H9 (cell line): Measurements from ENCODE around the gene TMEM86A. TPM values are rescaled to one million over a fixed set of nuclear protein-coding genes. Genes with fewer than 3 reads are reported as not detected.

Experiments
- DNase-seq: peaks from one replicate; pipeline ENCODE4 v3.0.0-alpha.2; 2017
- H2AFZ ChIP-seq: one replicate; pipeline ENCODE4 v1.6.1; 2013; ENCODE audit warnings: mild to moderate bottlenecking, low read length, control low read depth, moderate library complexity
- H2AK5ac ChIP-seq: 2 replicates; pipeline ENCODE4 v1.6.1; 2013; ENCODE audit warnings: low read length, control low read depth, mixed read lengths; ENCODE audit not compliant: insufficient read length
- H2BK120ac ChIP-seq: one replicate; pipeline ENCODE4 v1.6.1; 2013; ENCODE audit warnings: low read depth, mild to moderate bottlenecking, low read length, control low read depth, inconsistent platforms; ENCODE audit not compliant: poor library complexity, severe bottlenecking
- H2BK12ac ChIP-seq: 2 replicates; pipeline ENCODE4 v1.6.1; 2013; ENCODE audit warnings: low read length, control low read depth, mixed read lengths, low read depth; ENCODE audit not compliant: insufficient read length
- H2BK15ac ChIP-seq: 2 replicates; pipeline ENCODE4 v1.6.1; 2013; ENCODE audit warnings: low read depth, low read length, control low read depth
- H2BK20ac ChIP-seq: one replicate; pipeline ENCODE4 v1.6.1; 2013; ENCODE audit warnings: low read depth, mild to moderate bottlenecking, low read length, control low read depth, inconsistent platforms; ENCODE audit not compliant: poor library complexity, severe bottlenecking
- H2BK5ac ChIP-seq: 2 replicates; pipeline ENCODE4 v1.6.1; 2013; ENCODE audit warnings: low read length, control low read depth, mixed read lengths; ENCODE audit not compliant: insufficient read length
- H3K14ac ChIP-seq: 2 replicates; pipeline ENCODE4 v1.6.1; 2013; ENCODE audit warnings: low read length, control low read depth; ENCODE audit not compliant: insufficient read depth
- H3K18ac ChIP-seq: 2 replicates; pipeline ENCODE4 v1.6.1; 2013; ENCODE audit warnings: low read depth, mild to moderate bottlenecking, mixed read lengths, low read length, control low read depth; ENCODE audit not compliant: insufficient read length
- H3K23ac ChIP-seq: 2 replicates; pipeline ENCODE4 v1.6.1; 2013; ENCODE audit warnings: low read length, control low read depth, mixed read lengths, low read depth; ENCODE audit not compliant: insufficient read length
- H3K23me2 ChIP-seq: 2 replicates; pipeline ENCODE4 v1.6.1; 2013; ENCODE audit warnings: low read depth, mild to moderate bottlenecking, mixed read lengths, low read length, control low read depth; ENCODE audit not compliant: insufficient read length, poor library complexity, severe bottlenecking
- H3K27ac ChIP-seq: 2 replicates; pipeline ENCODE4 v1.5.1; 2013; ENCODE audit warnings: low read length, control low read depth, mixed read lengths, low read depth; ENCODE audit not compliant: insufficient read length
- H3K27me3 ChIP-seq: 2 replicates; pipeline ENCODE4 v1.6.1; 2013; ENCODE audit warnings: low read length, control low read depth, inconsistent platforms; ENCODE audit not compliant: insufficient read depth
- H3K4ac ChIP-seq: 2 replicates; pipeline ENCODE4 v1.6.1; 2013; ENCODE audit warnings: low read depth, mild to moderate bottlenecking, control low read depth, inconsistent platforms, low read length, moderate library complexity
- H3K4me1 ChIP-seq: 2 replicates; pipeline ENCODE4 v1.6.1; 2013; ENCODE audit warnings: low read length, control low read depth, inconsistent platforms; ENCODE audit not compliant: insufficient read depth
- H3K4me2 ChIP-seq: 2 replicates; pipeline ENCODE4 v1.6.1; 2013; ENCODE audit warnings: low read length, control low read depth, mixed read lengths; ENCODE audit not compliant: insufficient read length, insufficient read depth
- H3K56ac ChIP-seq: 2 replicates; pipeline ENCODE4 v1.6.1; 2013; ENCODE audit warnings: low read depth, mild to moderate bottlenecking, mixed read lengths, low read length, control low read depth; ENCODE audit not compliant: insufficient read length
- H3K79me1 ChIP-seq: 2 replicates; pipeline ENCODE4 v1.6.1; 2013; ENCODE audit warnings: low read depth, mild to moderate bottlenecking, moderate library complexity, low read length, control low read depth, inconsistent platforms; ENCODE audit not compliant: insufficient read depth, poor library complexity, severe bottlenecking
- H3K79me2 ChIP-seq: 2 replicates; pipeline ENCODE4 v1.6.1; 2013; ENCODE audit warnings: low read length, control low read depth, inconsistent platforms; ENCODE audit not compliant: insufficient read depth
- H3K9ac ChIP-seq: 2 replicates; pipeline ENCODE4 v1.6.1; 2013; ENCODE audit warnings: low read length, control low read depth, mixed read lengths; ENCODE audit not compliant: insufficient read length; ENCODE audit errors: extremely low read depth
- H3K9me3 ChIP-seq: one replicate; pipeline ENCODE4 v1.6.1; 2013; ENCODE audit warnings: low read depth, low read length, inconsistent platforms; ENCODE audit not compliant: control insufficient read depth
- H3T11ph ChIP-seq: one replicate; pipeline ENCODE4 v1.6.1; 2013; ENCODE audit warnings: mild to moderate bottlenecking, low read length, control low read depth, inconsistent platforms
- H4K20me1 ChIP-seq: one replicate; pipeline ENCODE4 v1.6.1; 2013; ENCODE audit not compliant: control insufficient read depth, insufficient read length, insufficient read depth
- H4K5ac ChIP-seq: 2 replicates; pipeline ENCODE4 v1.6.1; 2013; ENCODE audit warnings: low read depth, mild to moderate bottlenecking, mixed read lengths, low read length, control low read depth; ENCODE audit not compliant: insufficient read length
- H4K8ac ChIP-seq: replicated peaks from 2 replicates; pipeline ENCODE4 v1.6.1; 2013; ENCODE audit warnings: low read length, control low read depth, mixed read lengths, low read depth; ENCODE audit not compliant: insufficient read length
- H4K91ac ChIP-seq: 2 replicates; pipeline ENCODE4 v1.6.1; 2013; ENCODE audit warnings: low read depth, mild to moderate bottlenecking, moderate library complexity, mixed read lengths, low read length, control low read depth; ENCODE audit not compliant: insufficient read length
- H3K27ac Mint-ChIP-seq, 3 experiments: 2 replicates in 2 of 3; 3 replicates in 1 of 3; pipeline ENCODE4 v1.8.0; 2020 to 2021; ENCODE audit warnings: mixed read lengths in 3 of 3, mild to moderate bottlenecking in 1 of 3, moderate library complexity in 1 of 3
- H3K27me3 Mint-ChIP-seq: 2 replicates; pipeline ENCODE4 v1.8.0; 2021; ENCODE audit warnings: low read depth, mild to moderate bottlenecking, moderate library complexity, mixed read lengths
- H3K36me3 Mint-ChIP-seq, 3 experiments: 2 replicates in 2 of 3; 3 replicates in 1 of 3; pipeline ENCODE4 v1.8.0; 2020 to 2021; ENCODE audit warnings: low read depth in 3 of 3, mixed read lengths in 3 of 3; ENCODE audit not compliant: insufficient read depth in 1 of 3
- H3K4me1 Mint-ChIP-seq, 2 experiments: 2 replicates each; pipeline ENCODE4 v1.8.0; 2020; ENCODE audit warnings: mixed read lengths in 2 of 2
- H3K4me3 Mint-ChIP-seq, 2 experiments: 2 replicates in 1 of 2; 3 replicates in 1 of 2; pipeline ENCODE4 v1.8.0; 2020 to 2021; ENCODE audit warnings: mild to moderate bottlenecking in 2 of 2, mixed read lengths in 2 of 2, moderate library complexity in 1 of 2
- H3K9me3 Mint-ChIP-seq, 2 experiments: 2 replicates in 1 of 2; 3 replicates in 1 of 2; pipeline ENCODE4 v1.8.0; 2020; ENCODE audit warnings: mild to moderate bottlenecking in 2 of 2, mixed read lengths in 2 of 2, moderate library complexity in 1 of 2
- WGBS: extraction: QIAGEN DNeasy Blood & Tissue Kit; methylation state at CpG from one replicate; pipeline ENCODE4 v1.1.7; 2013; ENCODE audit warnings: missing lambda C conversion rate, low lambda C conversion rate, mixed read lengths; ENCODE audit not compliant: insufficient read length; ENCODE audit errors: extremely low coverage; 5-methylcytosine and 5-hydroxymethylcytosine counted together
- total RNA-seq: library from RNA; stranded (reverse); gene quantifications from 2 replicates; pipeline ENCODE4 v1.2.1, GENCODE V29; 2021
- TF ChIP-seq, protein P1 (sequence below): fragments of 200-600 bp; sonication (generic); conservative IDR thresholded peaks from 3 replicates; pipeline ENCODE4 v1.8.0; 2021; ENCODE audit warnings: antibody characterized with exemption, mild to moderate bottlenecking

Gene TMEM86A
- total RNA-seq, 1 experiment from 2014 or later: 2.3 TPM

DNA sequence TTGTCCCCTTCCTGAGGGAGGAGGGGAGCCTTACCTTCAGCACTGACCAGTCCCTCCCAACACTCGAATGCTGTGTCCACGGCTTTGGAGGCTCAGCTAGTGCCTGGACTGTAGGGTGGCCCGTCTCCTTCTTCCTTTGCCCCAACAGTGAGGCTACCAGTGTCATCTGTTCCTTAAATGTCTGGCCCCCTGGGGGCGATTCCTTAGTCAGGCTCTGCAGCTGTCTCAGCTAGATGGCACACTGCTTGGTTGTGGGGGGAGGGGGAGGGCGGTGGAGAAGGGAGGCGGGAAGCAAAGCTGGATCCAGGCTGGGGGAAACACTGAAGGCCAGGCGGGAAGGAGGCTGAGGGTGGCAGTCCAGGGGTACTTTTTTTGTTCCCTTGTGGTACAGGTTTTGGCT is 27.5 kb downstream of the TMEM86A start, which contains the start of gene IGSF22:
TSS of gene IGSF22 (minus strand) at position 149 of the 400 bp plus-strand sequence. CDS start 1,952 bp downstream, outside the sequence.
- H3K56ac ChIP-seq: no peak within 1 kb of the TSS

More for the DNA sequence above, 27.5 kb downstream of the TMEM86A start, which contains the start of gene IGSF22:
- peaks cover 4% of the 10 kb centered on the region for H3K27me3 Mint-ChIP-seq
- peak within 1 kb of the TSS in 1 of 3 experiments; percentile 55; a peak in 1 of 7 replicates for H3K27ac Mint-ChIP-seq
- Histone ChIP-seq H3K27ac (no peak within 1 kb of the TSS), H3K4me2 (peak within 1 kb of the TSS; percentile 24), H2BK20ac (no peak within 1 kb of the TSS), H4K91ac (no peak within 1 kb of the TSS), H4K5ac (no peak within 1 kb of the TSS), H2BK12ac (no peak within 1 kb of the TSS), H2BK120ac (no peak within 1 kb of the TSS), H3K23me2 (peaks cover 9% of the 10 kb centered on the region), H4K20me1 (no peaks in the 10 kb centered on the region), H3K9me3 (no peaks in the 10 kb centered on the region), H4K8ac (no peak within 1 kb of the TSS), H3K79me2 (no peaks in the 10 kb centered on the region), H2BK5ac (no peak within 1 kb of the TSS), H3K4ac (no peak within 1 kb of the TSS), H3K79me1 (no peaks in the 10 kb centered on the region), H2AK5ac (no peak within 1 kb of the TSS), H3K4me1 (peaks cover 3% of the 10 kb centered on the region; the same call in 1 of the 2 replicates), H2AFZ (no peak within 1 kb of the TSS), H3K23ac (no peak within 1 kb of the TSS), H3K18ac (no peak within 1 kb of the TSS), H3K9ac (no peak within 1 kb of the TSS), H3K27me3 (no peaks in the 10 kb centered on the region), H2BK15ac (no peak within 1 kb of the TSS), H3T11ph (no peak within 1 kb of the TSS), H3K14ac (no peak within 1 kb of the TSS)
- peaks cover 21 to 37% of the 10 kb centered on the region in 2 experiments for H3K4me1 Mint-ChIP-seq
- TF ChIP-seq, protein P1, sequence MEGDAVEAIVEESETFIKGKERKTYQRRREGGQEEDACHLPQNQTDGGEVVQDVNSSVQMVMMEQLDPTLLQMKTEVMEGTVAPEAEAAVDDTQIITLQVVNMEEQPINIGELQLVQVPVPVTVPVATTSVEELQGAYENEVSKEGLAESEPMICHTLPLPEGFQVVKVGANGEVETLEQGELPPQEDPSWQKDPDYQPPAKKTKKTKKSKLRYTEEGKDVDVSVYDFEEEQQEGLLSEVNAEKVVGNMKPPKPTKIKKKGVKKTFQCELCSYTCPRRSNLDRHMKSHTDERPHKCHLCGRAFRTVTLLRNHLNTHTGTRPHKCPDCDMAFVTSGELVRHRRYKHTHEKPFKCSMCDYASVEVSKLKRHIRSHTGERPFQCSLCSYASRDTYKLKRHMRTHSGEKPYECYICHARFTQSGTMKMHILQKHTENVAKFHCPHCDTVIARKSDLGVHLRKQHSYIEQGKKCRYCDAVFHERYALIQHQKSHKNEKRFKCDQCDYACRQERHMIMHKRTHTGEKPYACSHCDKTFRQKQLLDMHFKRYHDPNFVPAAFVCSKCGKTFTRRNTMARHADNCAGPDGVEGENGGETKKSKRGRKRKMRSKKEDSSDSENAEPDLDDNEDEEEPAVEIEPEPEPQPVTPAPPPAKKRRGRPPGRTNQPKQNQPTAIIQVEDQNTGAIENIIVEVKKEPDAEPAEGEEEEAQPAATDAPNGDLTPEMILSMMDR: no peak
- peak within 1 kb of the TSS in 1 of 2 experiments; percentile 35; a peak in 1 of 5 replicates for H3K4me3 Mint-ChIP-seq
- WGBS: no CpG with 5 or more reads among the region's 7 CpGs
- H3K9me3 Mint-ChIP-seq: no peaks in the 10 kb centered on the region
- H3K36me3 Mint-ChIP-seq: no peaks in the 10 kb centered on the region; a peak in 1 of 7 replicates
- DNase-seq: peak; percentile 61
